Esophagus squamous epithelium (tissue), 5 donors: ENCODE data around the gene NOTUM. TPM values are rescaled to one million over a fixed set of nuclear protein-coding genes. Genes with fewer than 3 reads are reported as not detected.
"Not testable (repeated sequence)": the region's sequence is repeated elsewhere in the genome, so short reads cannot be mapped to it uniquely, and the experiment has no call there.

Experiments
- DNase-seq: peaks from one replicate; lab custom pipeline; 2025; lab: John Stamatoyannopoulos, UW
- H3K27ac ChIP-seq, 4 donors: fragments of 200-600 bp; sonication (generic); one replicate each; pipeline ENCODE4 v1.5.1; 2016 to 2019; ENCODE audit warnings: mild to moderate bottlenecking in 1 of 4
- H3K27me3 ChIP-seq, 4 donors: fragments of 200-600 bp; sonication (generic); 1 replicate in 3 of 4; 2 replicates in 1 of 4; pipeline versions ENCODE4 v1.5.1 to v1.6.0; 2017 to 2021; ENCODE audit warnings: antibody characterized with exemption in 1 of 4
- H3K36me3 ChIP-seq, 3 donors: fragments of 200-600 bp; sonication (generic); one replicate each; pipeline ENCODE4 v1.5.1; 2016 to 2019
- H3K4me1 ChIP-seq, 3 donors: fragments of 200-600 bp; sonication (generic); one replicate each; pipeline ENCODE4 v1.5.1; 2017 to 2019
- H3K4me3 ChIP-seq, 4 donors: fragments of 200-600 bp; sonication (generic); 1 replicate in 3 of 4; 2 replicates in 1 of 4; pipeline ENCODE4 v1.5.1; 2016 to 2019; ENCODE audit warnings: mild to moderate bottlenecking in 2 of 4, moderate library complexity in 1 of 4
- H3K9me3 ChIP-seq, 3 donors: fragments of 200-600 bp; sonication (generic); one replicate each; pipeline ENCODE4 v1.5.1; 2016 to 2019
- CTCF ChIP-seq, 6 experiments: fragments of 450-650 bp in 4 of 6; fragments of 200-600 bp in 2 of 6; sonication (generic) in 2 of 6; IDR thresholded peaks; one replicate each; pipeline ENCODE4 v1.5.1; 2016 to 2019; ENCODE audit warnings: antibody characterized with exemption in 6 of 6, mild to moderate bottlenecking in 4 of 6, moderate library complexity in 4 of 6
- POLR2A ChIP-seq, 4 donors: fragments of 450-650 bp; IDR thresholded peaks; one replicate each; pipeline ENCODE4 v1.6.1; 2017; ENCODE audit warnings: antibody characterized with exemption in 4 of 4, mild to moderate bottlenecking in 4 of 4, moderate library complexity in 3 of 4
- WGBS, 2 donors: methylation state at CpG; one replicate each; pipeline ENCODE4 v1.1.5; 2018; 5-methylcytosine and 5-hydroxymethylcytosine counted together
- intact Hi-C: fragments of 100-400 bp; cut with DNase I; formaldehyde crosslinking; loops from one replicate; pipeline ENCODE4 v1.15.0; 2022
- total RNA-seq, 4 donors: library from RNA; depleted of rRNA; stranded (reverse); fragments of >200 nt; gene quantifications; one replicate each; pipeline ENCODE4 v1.1.0, GENCODE V29; 2016
- donor health status: DM: yes; HTN: yes; CAD: no.

Gene NOTUM
- total RNA-seq, 4 donors from 2014 or later = 0.11 to 0.94 (median 0.19) TPM; not detected in 1

- TF ChIP-seq POLR2A (IDR thresholded peaks at IDR 0.05) (no peak), CTCF (IDR thresholded peaks at IDR 0.05) (no peak)
- DNase-seq = no peak
- H3K36me3 ChIP-seq = peaks cover 11 to 41% (median 17%) of the 10 kb centered on the region in 3 donors
- H3K9me3 ChIP-seq = no peaks in the 10 kb centered on the region
- 67 to 97% methylated on average over 3 to 5 of the region's 23 CpGs for WGBS, 2 donors
- no peak overlapping the region for H3K4me3 ChIP-seq
- peak overlapping the region in 3 of 4 donors; percentile 21 to 99 (median 81) for H3K27ac ChIP-seq
- H3K4me1 ChIP-seq = peaks cover 67 to 92% (median 73%) of the 10 kb centered on the region in 3 donors
- no peaks in the 10 kb centered on the region for H3K27me3 ChIP-seq
- intact Hi-C loops = no loop called here
Observed at GRCh38 chr17:81921996-81922565, 38.9 kb downstream of the NOTUM start.

GRCh38 chr17:81921537-81921862, 39.5 kb downstream of the NOTUM start:
- Histone ChIP-seq H3K4me1 (peaks cover 73 to 96% (median 77%) of the 10 kb centered on the region in 3 donors), H3K4me3 (no peak overlapping the region), H3K27ac (peak overlapping the region in 2 of 4 donors; percentile 21 to 99), H3K36me3 (peaks cover 11 to 41% (median 17%) of the 10 kb centered on the region in 3 donors), H3K27me3 (no peaks in the 10 kb centered on the region), H3K9me3 (no peaks in the 10 kb centered on the region)
- TF ChIP-seq POLR2A (IDR thresholded peaks at IDR 0.05) = no peak
- no peak for TF ChIP-seq CTCF (IDR thresholded peaks at IDR 0.05)
- no peak for DNase-seq
- intact Hi-C loops = no loop called here
- 83 to 88% methylated on average over 3 of the region's 3 CpGs for WGBS, 2 donors

GRCh38 chr17:81920612-81921536, 40.1 kb downstream of the NOTUM start:
- no peak for DNase-seq
- no peak for TF ChIP-seq CTCF (IDR thresholded peaks at IDR 0.05)
- no peak for TF ChIP-seq POLR2A (IDR thresholded peaks at IDR 0.05)
- Histone ChIP-seq H3K36me3 (peaks cover 11 to 43% (median 19%) of the 10 kb centered on the region in 3 donors), H3K27ac (peak overlapping the region in 3 of 4 donors; percentile 84 to 99 (median 98)), H3K9me3 (no peaks in the 10 kb centered on the region), H3K27me3 (no peaks in the 10 kb centered on the region), H3K4me3 (no peak overlapping the region), H3K4me1 (peaks cover 74 to 96% (median 75%) of the 10 kb centered on the region in 3 donors)
- 78 to 80% methylated on average over 16 of the region's 33 CpGs for WGBS, 2 donors
- intact Hi-C loops = no loop called here

GRCh38 chr17:81918832-81919545, 42.0 kb downstream of the NOTUM start:
- DNase-seq = no peak
- Histone ChIP-seq H3K9me3 (no peaks in the 10 kb centered on the region), H3K27me3 (no peaks in the 10 kb centered on the region), H3K27ac (peak overlapping the region; percentile 84 to 99 (median 94)), H3K36me3 (peaks cover 27 to 62% (median 36%) of the 10 kb centered on the region in 3 donors), H3K4me1 (peaks cover 57 to 88% (median 58%) of the 10 kb centered on the region in 3 donors), H3K4me3 (peak overlapping the region in 2 of 4 donors; percentile 61 to 73)
- TF ChIP-seq CTCF (IDR thresholded peaks at IDR 0.05) (no peak), POLR2A (IDR thresholded peaks at IDR 0.05) (peak in 1 of 4 donors; percentile 13)
- intact Hi-C loops = no loop called here
- 69 to 72% methylated on average over 8 to 13 of the region's 15 CpGs for WGBS, 2 donors

- peaks cover 51 to 88% (median 51%) of the 10 kb centered on the region in 3 donors for H3K4me1 ChIP-seq
- H3K4me3 ChIP-seq = peak overlapping the region; percentile 61 to 100 (median 86)
- H3K27me3 ChIP-seq, H3K9me3 ChIP-seq, intact Hi-C loops, DNase-seq: not testable (repeated sequence)
- WGBS, 2 donors = 27% methylated on average over 6 to 8 of the region's 9 CpGs
- H3K36me3 ChIP-seq = peaks cover 34 to 69% (median 42%) of the 10 kb centered on the region in 3 donors
- H3K27ac ChIP-seq = peak overlapping the region; percentile 84 to 99 (median 94)
Observed at GRCh38 chr17:81918333-81918669, 42.7 kb downstream of the NOTUM start.
